ENCODE data around the gene LRFN5. TPM values are rescaled to one million over a fixed set of nuclear protein-coding genes. Genes with fewer than 3 reads are reported as not detected.
A peak's percentile ranks its signal among the peaks of the same experiment; 100 is the strongest.

Gene LRFN5
- total and polyA plus RNA-seq, 2 of the 13 experiments (the other 11 are each of a cell fraction or from before 2014, with no cell fraction given) = not detected

- no peak for TF ChIP-seq E2F1 (CRISPR knock-in tag; IDR thresholded peaks at IDR 0.05)
- TF ChIP-seq CERS6 (CRISPR knock-in tag; IDR thresholded peaks at IDR 0.05) = no peak
- TF ChIP-seq NR2F2 (IDR thresholded peaks at IDR 0.05; ENCODE audit: borderline replicate concordance, low read depth) = peak; percentile 77; the same call in 1 of the 2 replicates
- no peak for TF ChIP-seq TFAP4 (IDR thresholded peaks at IDR 0.05; ENCODE audit: borderline replicate concordance, low read depth)
- TF ChIP-seq MLLT10 (CRISPR knock-in tag; IDR thresholded peaks at IDR 0.05) = no peak
- TF ChIP-seq ZNF672 (CRISPR knock-in tag; IDR thresholded peaks at IDR 0.05) = no peak
- TF ChIP-seq GPN1 (CRISPR knock-in tag; IDR thresholded peaks at IDR 0.05; ENCODE audit: borderline replicate concordance) = no peak
- no peak for TF ChIP-seq KAT2B (IDR thresholded peaks at IDR 0.05; ENCODE audit: borderline replicate concordance, low read depth, low read length)
- no peak for TF ChIP-seq ZNF143 (CRISPR knock-in tag; IDR thresholded peaks at IDR 0.05)
- TF ChIP-seq KLF6 (CRISPR knock-in tag; IDR thresholded peaks at IDR 0.05) = no peak
- no peak for TF ChIP-seq EED (CRISPR knock-in tag; IDR thresholded peaks at IDR 0.05)
- peak; percentile 41; the same call in 1 of the 2 replicates for TF ChIP-seq NCOA2 (CRISPR knock-in tag; IDR thresholded peaks at IDR 0.05)
- no peak for TF ChIP-seq ZMYM2 (CRISPR knock-in tag; IDR thresholded peaks at IDR 0.05)
- no peak for TF ChIP-seq ZNF577 (CRISPR knock-in tag; IDR thresholded peaks at IDR 0.05; ENCODE audit: borderline replicate concordance, low read depth)
- no peak for TF ChIP-seq FOSL2 (CRISPR knock-in tag; IDR thresholded peaks at IDR 0.05)
- TF ChIP-seq EHMT2 (IDR thresholded peaks at IDR 0.05; ENCODE audit: borderline replicate concordance, low read depth, low read length) = peak; percentile 63; the same call in 1 of the 2 replicates
- TF ChIP-seq NFATC3 (CRISPR knock-in tag; IDR thresholded peaks at IDR 0.05) = no peak
- no peak for TF ChIP-seq NR0B2 (CRISPR knock-in tag; IDR thresholded peaks at IDR 0.05)
- no peak for TF ChIP-seq KLF9 (CRISPR knock-in tag; IDR thresholded peaks at IDR 0.05; ENCODE audit: low read depth)
- no peak for TF ChIP-seq NCOA1 (CRISPR knock-in tag; IDR thresholded peaks at IDR 0.05)
- peak; percentile 61; the same call in 1 of the 2 replicates for TF ChIP-seq KDM6A (CRISPR knock-in tag; IDR thresholded peaks at IDR 0.05; ENCODE audit: low read depth)
- no peak for TF ChIP-seq MAX (IDR thresholded peaks at IDR 0.05)
- no peak for TF ChIP-seq NFE2 (CRISPR knock-in tag; IDR thresholded peaks at IDR 0.05)
- no peak for TF ChIP-seq ATF7 (IDR thresholded peaks at IDR 0.05)
- TF ChIP-seq ATF7 (CRISPR knock-in tag; IDR thresholded peaks at IDR 0.05) = no peak
- no peak; the same call in 1 of the 2 replicates for TF ChIP-seq PITX1 (CRISPR knock-in tag; IDR thresholded peaks at IDR 0.05)
- TF ChIP-seq FLYWCH1 (CRISPR knock-in tag; IDR thresholded peaks at IDR 0.05) = no peak
- no peak for TF ChIP-seq AGO2 (optimal IDR thresholded peaks at IDR 0.05; ENCODE audit: low read depth, low read length)
- no peak for TF ChIP-seq MYPOP (CRISPR knock-in tag; IDR thresholded peaks at IDR 0.05)
Measured at GRCh38 chr14:41662780-41663472, 56.2 kb downstream of the LRFN5 start (continued).

Data from HepG2 (cell line).